Effector memory CD8-positive, alpha-beta T cell (primary cell): ENCODE results near the gene UBL4A.
A peak's percentile ranks its signal among the peaks of the same experiment; 100 is the strongest.
"Not testable (repeated sequence)": the region's sequence is repeated elsewhere in the genome, so short reads cannot be mapped to it uniquely, and the experiment has no call there.

Experiments
- ATAC-seq: fragments of 150-1000 bp; cut with Tn5 transposase; replicated peaks from 2 replicates; pipeline ENCODE4 v1.10.0; 2021; ENCODE audit warnings: mild to moderate bottlenecking, moderate library complexity
- DNase-seq, 3 experiments: peaks; one replicate each; pipeline ENCODE4 v3.0.0; 2021
- H3K27ac Mint-ChIP-seq, 2 donors: one replicate each; pipeline ENCODE4 v1.8.0; 2022; ENCODE audit warnings: mild to moderate bottlenecking in 2 of 2, mixed read lengths in 2 of 2, moderate library complexity in 2 of 2
- H3K27me3 Mint-ChIP-seq, 2 donors: one replicate each; pipeline ENCODE4 v1.8.0; 2022; ENCODE audit warnings: mixed read lengths in 2 of 2
- H3K36me3 Mint-ChIP-seq: one replicate; pipeline ENCODE4 v1.8.0; 2022; ENCODE audit warnings: mild to moderate bottlenecking, moderate library complexity, mixed read lengths; ENCODE audit not compliant: insufficient read depth
- H3K4me1 Mint-ChIP-seq, 2 donors: one replicate each; pipeline ENCODE4 v1.8.0; 2022; ENCODE audit warnings: low read depth in 2 of 2, mixed read lengths in 2 of 2
- H3K4me3 Mint-ChIP-seq, 2 donors: one replicate each; pipeline ENCODE4 v1.8.0; 2022; ENCODE audit warnings: mild to moderate bottlenecking in 2 of 2, mixed read lengths in 2 of 2, moderate library complexity in 2 of 2
- H3K9me3 Mint-ChIP-seq, 2 donors: one replicate each; pipeline ENCODE4 v1.8.0; 2022; ENCODE audit warnings: mixed read lengths in 2 of 2

The UBL4A gene

DNA sequence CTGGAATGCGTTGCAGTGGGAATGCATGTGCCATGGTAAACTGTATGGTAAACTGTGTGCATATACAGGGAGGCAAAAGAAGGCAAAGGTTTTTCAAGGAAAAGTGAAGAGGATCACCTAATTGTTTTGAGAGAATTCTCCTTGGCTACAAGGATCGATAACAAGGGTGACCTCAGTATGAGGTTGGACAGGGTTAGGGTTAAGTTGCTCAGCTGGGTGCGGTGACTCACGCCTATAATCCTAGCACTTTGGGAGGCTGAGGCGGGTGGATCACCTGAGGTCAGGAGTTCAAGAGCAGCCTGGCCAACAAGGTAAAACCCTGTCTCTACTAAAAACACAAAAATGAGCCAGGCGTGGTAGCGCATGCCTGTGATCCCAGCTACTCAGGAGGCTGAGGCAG is 15.0 kb upstream of the UBL4A start:
- not testable (repeated sequence) for H3K27me3 Mint-ChIP-seq, H3K9me3 Mint-ChIP-seq, H3K4me3 Mint-ChIP-seq, H3K27ac Mint-ChIP-seq, ATAC-seq, H3K4me1 Mint-ChIP-seq, DNase-seq
- H3K36me3 Mint-ChIP-seq: peaks cover 11% of the 10 kb centered on the region

GRCh38 chrX:154496591-154497137 is 10.2 kb upstream of the UBL4A start:
- not testable (repeated sequence) for DNase-seq, H3K4me1 Mint-ChIP-seq, H3K27me3 Mint-ChIP-seq, ATAC-seq, H3K36me3 Mint-ChIP-seq, H3K4me3 Mint-ChIP-seq, H3K27ac Mint-ChIP-seq, H3K9me3 Mint-ChIP-seq

DNA sequence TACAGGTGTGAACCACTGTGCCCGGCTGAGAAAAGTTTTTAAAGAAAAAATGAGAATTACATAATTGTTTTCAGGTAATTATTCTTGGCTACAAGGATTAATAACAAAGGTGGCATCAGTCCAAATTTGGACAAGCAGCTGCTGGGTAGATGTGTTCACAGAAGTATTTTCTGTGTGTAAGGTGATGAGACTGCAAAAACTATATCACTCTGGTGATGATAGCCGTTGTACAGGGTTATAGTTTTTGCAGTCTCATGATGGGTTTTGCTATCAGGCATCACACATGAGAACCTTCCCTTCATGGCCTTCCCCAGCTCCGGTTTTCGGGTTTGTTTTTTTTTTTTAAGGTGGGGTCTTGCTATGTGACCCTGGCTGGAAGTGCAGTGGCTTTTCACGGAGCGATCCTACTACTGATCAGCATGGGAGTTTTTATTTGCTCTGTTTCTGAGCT is 9.1 kb upstream of the UBL4A start:
- peaks cover 3% of the 10 kb centered on the region for H3K36me3 Mint-ChIP-seq
- no peaks in the 10 kb centered on the region for H3K9me3 Mint-ChIP-seq
- DNase-seq (no peak), ATAC-seq (no peak)
- peaks cover 0 to 2% of the 10 kb centered on the region in 2 donors for H3K4me1 Mint-ChIP-seq
- no peak overlapping the region for H3K27ac Mint-ChIP-seq
- no peaks in the 10 kb centered on the region for H3K27me3 Mint-ChIP-seq
- H3K4me3 Mint-ChIP-seq: no peak overlapping the region

DNA sequence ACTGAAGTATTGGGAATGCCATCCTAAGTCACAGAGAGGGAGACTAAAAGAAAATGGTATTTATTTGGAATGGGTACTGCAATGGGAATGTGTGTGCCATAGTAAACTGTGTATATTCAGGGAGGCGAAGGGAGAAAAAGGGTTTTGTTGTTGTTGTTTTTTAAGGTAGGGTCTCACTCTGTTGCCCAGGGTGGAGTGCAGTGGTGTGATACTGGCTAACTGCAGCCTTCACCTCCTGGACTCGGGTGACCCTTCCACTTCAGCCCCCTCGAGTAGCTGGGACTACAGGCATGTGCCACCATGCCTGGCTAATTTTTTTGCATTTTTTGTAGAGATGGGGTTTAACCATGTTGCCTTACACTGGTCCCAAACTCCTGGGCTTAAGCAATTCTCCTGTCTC is 8.3 kb upstream of the UBL4A start:
- Mint-ChIP-seq H3K9me3 (no peaks in the 10 kb centered on the region), H3K27me3 (no peaks in the 10 kb centered on the region), H3K4me1 (peaks cover 3% of the 10 kb centered on the region in 2 donors), H3K27ac (no peak overlapping the region), H3K4me3 (no peak overlapping the region), H3K36me3 (peaks cover 4% of the 10 kb centered on the region)
- DNase-seq: no peak
- ATAC-seq: no peak

DNA sequence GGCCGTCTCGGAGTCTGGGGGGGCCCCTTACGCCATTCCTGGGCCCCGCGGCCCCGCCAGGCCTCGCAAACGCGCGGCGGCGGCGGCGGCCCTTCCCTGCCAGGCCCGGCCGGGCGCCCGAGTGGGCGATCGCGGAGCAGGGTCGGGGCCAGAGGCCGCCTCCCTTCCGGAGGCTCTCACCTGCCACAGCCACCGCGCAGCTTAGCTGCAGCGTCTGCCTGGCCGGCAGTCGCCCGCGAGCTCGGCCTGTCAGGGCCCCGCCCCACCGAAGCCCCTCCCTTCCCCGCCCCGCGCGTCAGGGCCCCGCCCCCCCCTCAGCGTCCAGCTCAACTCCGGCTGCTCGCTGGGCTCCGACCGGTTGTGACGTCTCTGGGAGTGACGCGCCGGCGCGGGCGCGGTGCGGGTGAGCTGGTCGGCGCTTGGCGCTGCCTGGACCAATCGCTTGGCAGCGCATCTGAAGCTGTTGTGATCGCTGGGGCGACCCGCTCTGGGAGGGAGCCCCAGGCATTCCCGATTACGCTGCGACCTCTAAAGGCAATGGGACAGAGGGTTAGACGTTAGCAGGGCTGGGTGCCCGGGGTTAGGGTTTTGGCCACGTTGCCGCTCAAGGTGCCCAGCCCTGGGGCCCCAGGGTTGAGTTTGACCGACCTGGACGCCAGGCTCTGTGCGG is 4.1 kb upstream of the UBL4A start, which contains the start of gene SLC10A3:
TSS of gene SLC10A3 (minus strand) at position 216 of the 670 bp plus-strand sequence. CDS start 1,689 bp downstream, outside the sequence.
- peak; percentile 81 for ATAC-seq

DNA sequence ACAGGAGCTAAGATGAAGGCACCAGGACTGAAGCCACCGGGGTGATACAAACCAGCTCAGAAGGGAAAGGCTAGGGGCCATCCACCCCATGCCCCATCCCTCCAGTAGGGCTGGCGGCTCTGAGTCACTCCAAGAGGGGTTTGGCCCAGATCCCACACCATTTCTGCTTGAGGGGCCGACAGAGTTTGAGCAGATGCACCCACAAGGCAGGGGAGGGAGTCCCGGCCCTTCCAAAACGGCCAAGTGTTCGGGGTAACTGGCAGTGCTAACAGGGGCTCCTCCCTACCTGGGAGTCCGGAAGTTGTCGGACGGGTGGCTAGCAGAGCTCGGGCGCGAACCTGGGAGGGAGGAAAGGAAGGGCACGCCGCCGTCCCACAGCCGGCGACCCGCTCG is 3.6 kb upstream of the UBL4A start:
- Mint-ChIP-seq H3K9me3 (no peaks in the 10 kb centered on the region), H3K27me3 (no peaks in the 10 kb centered on the region), H3K27ac (peak overlapping the region; percentile 72 to 88), H3K36me3 (peaks cover 31% of the 10 kb centered on the region), H3K4me3 (peak overlapping the region; percentile 82 to 86), H3K4me1 (peaks cover 7 to 17% of the 10 kb centered on the region in 2 donors)
- peak; percentile 11 for ATAC-seq
- peak in 2 of 3 experiments; percentile 17 for DNase-seq

More for the DNA sequence above, 4.1 kb upstream of the UBL4A start, which contains the start of gene SLC10A3:
- Mint-ChIP-seq H3K27ac (peak within 1 kb of the TSS; percentile 88 to 90), H3K36me3 (peaks cover 28% of the 10 kb centered on the region), H3K4me3 (peak within 1 kb of the TSS; percentile 82 to 86), H3K27me3 (no peaks in the 10 kb centered on the region), H3K4me1 (peaks cover 7 to 17% of the 10 kb centered on the region in 2 donors), H3K9me3 (no peaks in the 10 kb centered on the region)
- peak; percentile 74 to 79 (median 78) for DNase-seq

DNA sequence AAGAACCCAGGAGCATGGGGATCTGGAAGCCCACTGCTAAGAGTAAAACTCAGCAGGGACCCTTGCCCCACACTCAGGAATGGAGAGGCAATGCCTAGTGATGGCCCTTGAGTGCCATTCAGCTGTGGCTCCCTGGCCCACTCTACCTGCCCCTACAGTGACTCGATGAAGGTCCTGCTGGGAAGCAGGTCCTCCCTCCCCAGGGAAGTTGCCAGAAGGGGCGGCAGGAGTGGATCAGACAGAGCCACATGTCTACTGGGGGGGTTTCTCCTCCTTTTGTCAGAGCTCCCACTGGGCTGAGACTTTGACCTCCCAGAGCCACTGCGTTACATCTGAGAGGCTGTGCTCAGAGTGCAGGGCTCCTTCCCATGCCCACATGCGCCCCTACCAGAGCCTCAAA is 2.8 kb upstream of the UBL4A start:
- ATAC-seq: no peak
- H3K27ac Mint-ChIP-seq: peak overlapping the region in 1 of 2 donors; percentile 88
- no peaks in the 10 kb centered on the region for H3K27me3 Mint-ChIP-seq

DNA sequence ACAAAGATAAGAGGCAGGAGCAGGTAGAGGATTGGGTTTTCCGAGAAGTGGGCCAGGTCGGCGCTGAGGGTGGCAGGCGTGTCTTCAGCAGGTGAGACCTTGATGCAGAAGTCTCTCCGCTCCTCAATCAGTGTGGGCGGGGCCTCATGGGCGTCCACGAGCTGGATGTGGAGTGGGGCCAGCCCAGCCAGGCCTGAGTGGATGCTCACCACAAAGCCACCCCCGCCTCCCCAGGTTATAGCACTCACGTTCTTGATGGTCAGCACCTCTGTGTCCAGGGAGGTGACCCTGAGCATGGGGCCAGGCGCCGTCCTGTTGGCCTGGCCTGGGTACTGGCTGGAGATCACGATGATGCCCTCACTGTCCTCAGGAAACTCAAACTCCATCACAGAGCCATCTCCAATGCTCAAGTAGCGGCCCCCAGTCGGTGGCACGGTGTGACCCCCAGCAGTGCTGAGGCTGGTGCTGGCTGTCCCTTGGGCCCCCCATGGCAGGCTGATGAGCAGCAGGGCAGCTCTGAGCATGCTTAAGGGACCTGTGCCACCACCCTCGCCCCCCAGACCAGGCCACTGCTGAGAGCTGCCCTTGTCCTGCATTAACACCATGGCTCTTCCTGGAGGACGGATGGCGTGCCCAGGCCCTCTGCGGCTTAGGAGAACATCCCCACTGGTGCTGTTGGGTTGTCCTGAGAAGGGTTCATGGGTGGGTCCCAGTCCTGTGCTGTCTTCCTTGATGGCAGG is 2.1 kb upstream of the UBL4A start:
- H3K4me3 Mint-ChIP-seq: peak overlapping the region; percentile 35 to 86
- H3K27me3 Mint-ChIP-seq: no peaks in the 10 kb centered on the region
- no peak for DNase-seq
- H3K9me3 Mint-ChIP-seq: no peaks in the 10 kb centered on the region
- no peak for ATAC-seq
- H3K27ac Mint-ChIP-seq: peak overlapping the region in 1 of 2 donors; percentile 62
- peaks cover 40% of the 10 kb centered on the region for H3K36me3 Mint-ChIP-seq
- H3K4me1 Mint-ChIP-seq: peaks cover 7 to 18% of the 10 kb centered on the region in 2 donors

More for the DNA sequence above, 2.8 kb upstream of the UBL4A start:
- H3K9me3 Mint-ChIP-seq: no peaks in the 10 kb centered on the region
- no peak for DNase-seq
- H3K36me3 Mint-ChIP-seq: peaks cover 37% of the 10 kb centered on the region
- peak overlapping the region; percentile 82 to 86 for H3K4me3 Mint-ChIP-seq
- H3K4me1 Mint-ChIP-seq: peaks cover 7 to 17% of the 10 kb centered on the region in 2 donors

DNA sequence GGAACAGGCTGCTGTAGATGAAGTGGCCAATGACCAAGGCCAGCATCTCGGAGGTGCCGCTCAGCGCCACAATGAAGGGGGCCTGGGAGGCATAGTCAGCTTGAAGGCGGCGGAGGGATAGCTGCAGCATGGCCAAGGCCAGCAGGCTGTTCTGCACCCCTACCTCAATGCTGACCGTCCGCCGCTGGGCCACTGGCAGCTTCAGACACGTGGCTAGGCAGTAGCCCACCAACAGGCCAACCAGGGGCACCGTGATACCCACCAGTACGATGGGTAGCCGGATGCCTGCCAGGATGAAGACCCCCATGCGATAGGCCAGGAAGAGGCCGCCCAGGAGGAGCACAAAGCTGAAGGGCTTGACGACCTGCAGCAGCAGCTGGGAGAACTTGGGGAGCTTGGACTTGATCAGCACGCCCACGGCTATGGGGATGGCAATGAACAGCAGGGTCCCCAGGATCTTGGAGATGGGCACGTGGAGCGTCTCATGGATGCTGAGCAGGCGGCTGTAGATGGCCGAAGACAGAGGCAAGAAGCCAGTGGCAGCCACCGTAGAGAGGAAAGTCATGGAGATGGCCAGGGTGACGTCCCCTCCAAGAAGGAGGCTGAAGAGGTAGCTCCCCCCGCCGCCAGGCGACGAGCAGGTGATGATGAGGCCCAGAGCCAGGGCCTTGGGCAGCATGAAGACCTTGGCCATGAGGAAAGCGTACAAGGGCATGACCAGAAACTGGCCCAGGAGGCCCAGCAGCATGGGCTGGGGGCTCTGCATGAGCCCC is 1.3 kb upstream of the UBL4A start:
- Mint-ChIP-seq H3K27me3 (no peaks in the 10 kb centered on the region), H3K9me3 (no peaks in the 10 kb centered on the region), H3K27ac (peak overlapping the region; percentile 62 to 69), H3K36me3 (peaks cover 40% of the 10 kb centered on the region), H3K4me1 (peaks cover 7 to 21% of the 10 kb centered on the region in 2 donors), H3K4me3 (peak overlapping the region; percentile 81 to 87)
- ATAC-seq (no peak), DNase-seq (no peak)

DNA sequence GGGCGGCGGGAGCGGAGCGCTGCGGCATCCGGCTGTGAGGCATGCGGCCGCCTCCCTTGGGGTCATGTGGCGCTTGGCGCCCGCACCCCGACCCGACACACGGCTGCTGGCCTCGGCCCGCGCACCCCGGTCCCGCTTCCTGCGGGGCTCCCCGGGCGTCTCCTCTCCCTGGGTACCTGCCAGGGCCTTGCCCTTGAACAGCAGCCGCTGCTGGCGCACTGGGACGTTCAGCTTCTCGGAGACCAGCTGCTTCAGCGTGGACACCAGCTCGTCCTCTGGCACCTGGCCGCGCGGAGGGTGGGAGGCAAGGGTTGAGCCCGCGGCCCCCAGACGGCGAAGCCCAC is 391 bp downstream of the UBL4A start:
- H3K36me3 Mint-ChIP-seq: peaks cover 38% of the 10 kb centered on the region
- peak; percentile 23 for ATAC-seq
- H3K27me3 Mint-ChIP-seq: no peaks in the 10 kb centered on the region
- peaks cover 7 to 19% of the 10 kb centered on the region in 2 donors for H3K4me1 Mint-ChIP-seq
- peak; percentile 11 to 34 (median 32) for DNase-seq
- peak overlapping the region; percentile 50 to 51 for H3K4me3 Mint-ChIP-seq
- H3K27ac Mint-ChIP-seq: no peak overlapping the region
- no peaks in the 10 kb centered on the region for H3K9me3 Mint-ChIP-seq

- Mint-ChIP-seq H3K36me3 (peaks cover 37% of the 10 kb centered on the region), H3K27ac (peak overlapping the region in 1 of 2 donors; percentile 23), H3K9me3 (no peaks in the 10 kb centered on the region), H3K4me1 (peaks cover 7 to 19% of the 10 kb centered on the region in 2 donors), H3K27me3 (no peaks in the 10 kb centered on the region), H3K4me3 (peak overlapping the region; percentile 50 to 51)
- no peak for ATAC-seq
- no peak for DNase-seq
These were observed 1.0 kb downstream of the UBL4A start for GRCh38 chrX:154485150-154486051.
